Sigmoid colon (tissue), 4 donors: Measurements from ENCODE around the gene PCGF3.

Experiments
- CTCF ChIP-seq, 4 experiments: fragments of 450-650 bp in 3 of 4; fragments of 200-600 bp in 1 of 4; IDR thresholded peaks; one replicate each; pipeline ENCODE4 v1.5.1; 2016 to 2019; ENCODE audit warnings: antibody characterized with exemption in 4 of 4, mild to moderate bottlenecking in 3 of 4, moderate library complexity in 2 of 4
- EP300 ChIP-seq, 4 donors: sonication (generic); formaldehyde crosslinking; IDR thresholded peaks; one replicate each; pipeline ENCODE4 v1.6.1; 2017; ENCODE audit warnings: antibody characterized with exemption in 4 of 4
- POLR2A ChIP-seq, 2 donors: fragments of 450-650 bp; IDR thresholded peaks; one replicate each; pipeline ENCODE4 v1.6.1; 2016; ENCODE audit warnings: antibody characterized with exemption in 2 of 2, mild to moderate bottlenecking in 2 of 2, moderate library complexity in 2 of 2
- POLR2AphosphoS5 ChIP-seq, 4 donors: sonication (generic); formaldehyde crosslinking; IDR thresholded peaks; one replicate each; pipeline ENCODE4 v1.6.1; 2017; ENCODE audit warnings: antibody characterized with exemption in 4 of 4

GRCh38 chr4:769511-769910 is 63.9 kb downstream of the PCGF3 start:
- TF ChIP-seq CTCF (IDR thresholded peaks at IDR 0.05) (no peak), POLR2A (IDR thresholded peaks at IDR 0.05) (no peak), POLR2AphosphoS5 (IDR thresholded peaks at IDR 0.05) (no peak), EP300 (IDR thresholded peaks at IDR 0.05) (no peak)
